ENCODE measurements around the gene MTNR1A.

The MTNR1A gene

GRCh38 chr4:186554914-186555827 lies at the start of gene MTNR1A:
Gene MTNR1A, minus strand, starts transcription at chr4:186555567. Its CDS starts 202 bp downstream, at chr4:186555365.
- TF ChIP-seq, protein P1, sequence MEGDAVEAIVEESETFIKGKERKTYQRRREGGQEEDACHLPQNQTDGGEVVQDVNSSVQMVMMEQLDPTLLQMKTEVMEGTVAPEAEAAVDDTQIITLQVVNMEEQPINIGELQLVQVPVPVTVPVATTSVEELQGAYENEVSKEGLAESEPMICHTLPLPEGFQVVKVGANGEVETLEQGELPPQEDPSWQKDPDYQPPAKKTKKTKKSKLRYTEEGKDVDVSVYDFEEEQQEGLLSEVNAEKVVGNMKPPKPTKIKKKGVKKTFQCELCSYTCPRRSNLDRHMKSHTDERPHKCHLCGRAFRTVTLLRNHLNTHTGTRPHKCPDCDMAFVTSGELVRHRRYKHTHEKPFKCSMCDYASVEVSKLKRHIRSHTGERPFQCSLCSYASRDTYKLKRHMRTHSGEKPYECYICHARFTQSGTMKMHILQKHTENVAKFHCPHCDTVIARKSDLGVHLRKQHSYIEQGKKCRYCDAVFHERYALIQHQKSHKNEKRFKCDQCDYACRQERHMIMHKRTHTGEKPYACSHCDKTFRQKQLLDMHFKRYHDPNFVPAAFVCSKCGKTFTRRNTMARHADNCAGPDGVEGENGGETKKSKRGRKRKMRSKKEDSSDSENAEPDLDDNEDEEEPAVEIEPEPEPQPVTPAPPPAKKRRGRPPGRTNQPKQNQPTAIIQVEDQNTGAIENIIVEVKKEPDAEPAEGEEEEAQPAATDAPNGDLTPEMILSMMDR (IDR thresholded peaks at IDR 0.05; ENCODE audit: low read depth, low read length): no peak
- peaks cover 17% of the 10 kb centered on the region for H3K9me3 ChIP-seq (ENCODE audit: severe bottlenecking)
- peaks cover 95% of the 10 kb centered on the region for H3K27me3 ChIP-seq (ENCODE audit: insufficient read depth, low read depth, severe bottlenecking)
- no peak for DNase-seq
- no peak within 1 kb of the TSS for H3K4me3 ChIP-seq (ENCODE audit: low read depth, low read length)
- no peaks in the 10 kb centered on the region for H3K36me3 ChIP-seq
- no peak within 1 kb of the TSS for H3K27ac ChIP-seq

GRCh38 chr4:186604124-186604807 lies 48.9 kb upstream of the MTNR1A start:
- Histone ChIP-seq H3K27ac (no peak overlapping the region), H3K27me3 (ENCODE audit: insufficient read depth, low read depth, severe bottlenecking) (peaks cover 87% of the 10 kb centered on the region), H3K4me3 (ENCODE audit: low read depth, low read length) (no peak overlapping the region), H3K9me3 (ENCODE audit: severe bottlenecking) (peaks cover 4% of the 10 kb centered on the region), H3K36me3 (no peaks in the 10 kb centered on the region)
- TF ChIP-seq, protein P1 (IDR thresholded peaks at IDR 0.05; ENCODE audit: low read depth, low read length): no peak
- DNase-seq: no peak

DNA sequence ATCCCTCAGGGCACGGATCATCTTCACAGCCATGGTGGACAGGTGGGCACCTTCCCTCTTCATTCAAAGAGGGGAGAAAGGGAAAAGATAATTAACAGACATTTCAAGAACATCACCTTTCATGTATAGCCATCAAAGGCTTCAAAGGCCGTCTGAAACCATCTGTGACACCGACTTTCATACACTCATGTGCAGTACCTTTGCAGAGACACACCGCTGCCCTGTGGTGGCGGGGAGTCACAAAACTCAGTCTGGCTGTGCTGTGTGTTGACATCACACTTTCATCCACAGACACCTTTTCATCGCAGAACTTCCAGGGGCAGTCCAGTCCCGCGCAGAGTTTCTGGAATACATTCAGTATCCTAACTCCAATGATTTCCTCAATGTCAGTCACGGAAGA lies 47.6 kb upstream of the MTNR1A start:
- TF ChIP-seq, protein P1 (IDR thresholded peaks at IDR 0.05; ENCODE audit: low read depth, low read length): no peak
- Histone ChIP-seq H3K27ac (no peak overlapping the region), H3K36me3 (no peaks in the 10 kb centered on the region), H3K9me3 (ENCODE audit: severe bottlenecking) (no peaks in the 10 kb centered on the region), H3K4me3 (ENCODE audit: low read depth, low read length) (no peak overlapping the region), H3K27me3 (ENCODE audit: insufficient read depth, low read depth, severe bottlenecking) (peaks cover 87% of the 10 kb centered on the region)
- no peak for DNase-seq

DNA sequence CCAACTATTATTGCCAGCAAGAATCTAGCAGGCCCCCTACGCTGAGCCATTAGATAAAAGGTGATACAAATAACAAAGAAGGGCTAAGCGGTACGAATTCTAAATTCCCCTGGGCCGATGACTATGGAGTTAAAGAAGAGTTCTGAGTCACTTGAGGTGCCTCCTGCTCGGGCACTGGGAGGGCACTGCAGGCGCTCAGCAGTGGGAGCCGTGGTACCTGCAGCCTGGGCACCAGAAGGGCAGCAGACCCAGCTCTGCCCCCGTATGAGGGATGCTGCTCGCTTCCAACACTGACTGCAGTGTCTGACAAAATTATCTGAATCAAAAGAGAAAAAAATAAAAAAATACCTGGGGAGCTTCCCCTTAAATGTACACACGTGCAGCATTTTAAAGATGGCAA lies 44.1 kb upstream of the MTNR1A start:
- DNase-seq: no peak
- Histone ChIP-seq H3K27ac (no peak overlapping the region), H3K9me3 (ENCODE audit: severe bottlenecking) (peaks cover 2% of the 10 kb centered on the region), H3K27me3 (ENCODE audit: insufficient read depth, low read depth, severe bottlenecking) (peaks cover 98% of the 10 kb centered on the region), H3K4me3 (ENCODE audit: low read depth, low read length) (no peak overlapping the region), H3K36me3 (no peaks in the 10 kb centered on the region)
- TF ChIP-seq, protein P1 (IDR thresholded peaks at IDR 0.05; ENCODE audit: low read depth, low read length): no peak

DNA sequence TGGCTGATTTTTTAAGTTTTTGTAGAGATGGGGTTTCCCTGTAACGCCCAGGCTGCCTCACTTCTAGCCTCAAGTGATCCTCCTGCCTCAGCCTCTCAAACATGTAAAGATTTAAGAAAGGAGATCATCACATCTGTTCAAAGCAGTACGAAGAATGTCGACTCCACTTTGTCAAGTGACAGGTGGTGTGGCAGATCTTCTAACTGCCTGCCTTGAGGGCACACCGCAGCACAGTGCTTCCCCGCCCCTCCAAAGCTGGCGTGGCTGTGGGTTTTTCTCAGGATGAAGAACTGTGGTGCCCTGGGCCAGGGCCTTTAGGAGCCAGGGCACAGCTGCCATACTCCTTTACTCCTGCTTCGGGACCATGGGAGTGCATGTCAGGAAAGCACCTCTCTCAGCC lies 43.3 kb upstream of the MTNR1A start:
- TF ChIP-seq, protein P1 (IDR thresholded peaks at IDR 0.05; ENCODE audit: low read depth, low read length): no peak
- Histone ChIP-seq H3K36me3 (no peaks in the 10 kb centered on the region), H3K4me3 (ENCODE audit: low read depth, low read length) (no peak overlapping the region), H3K27ac (no peak overlapping the region), H3K9me3 (ENCODE audit: severe bottlenecking) (peaks cover 2% of the 10 kb centered on the region), H3K27me3 (ENCODE audit: insufficient read depth, low read depth, severe bottlenecking) (peaks cover 96% of the 10 kb centered on the region)
- DNase-seq: no peak
